IMR-90 (cell line): ENCODE measurements around the gene SLC16A14. TPM values are rescaled to one million over a fixed set of nuclear protein-coding genes. Genes with fewer than 3 reads are reported as not detected.
A peak's percentile ranks its signal among the peaks of the same experiment; 100 is the strongest.

Experiments
- ATAC-seq: fragments of 200-7000 bp; cut with Tn5 transposase; 2 replicates; pipeline ENCODE4 v1.9.1; 2020; ENCODE audit warnings: low read depth, mild to moderate bottlenecking, moderate library complexity
- BruUV-seq: library from RNA; stranded (reverse); fragments of 400-500 nt; replicated peaks from 2 replicates; lab custom pipeline; 2021; lab: Mats Ljungman, UMichigan
- CTCF ChIA-PET: fragments of 300-600 bp; formaldehyde crosslinking; extraction: SDS; loops from one replicate; lab custom pipeline; 2021; ENCODE audit warnings: antibody characterized with exemption; lab: Yijun Ruan, JAX
- POLR2A ChIA-PET: fragments of 300-600 bp; sonication (Branson Sonifier 250); formaldehyde crosslinking; loops from one replicate; lab custom pipeline; 2022; ENCODE audit warnings: antibody characterized with exemption; ENCODE audit not compliant: unreplicated experiment; lab: Charles Lee
- DNase-seq: peaks from one replicate; pipeline ENCODE4 v3.0.0; 2013
- H2AFZ ChIP-seq: replicated peaks from 2 replicates; pipeline ENCODE3; 2013; ENCODE audit warnings: low read length, mild to moderate bottlenecking; ENCODE audit not compliant: poor library complexity
- H2AK5ac ChIP-seq: 2 replicates; pipeline ENCODE4 v1.6.1; 2013; ENCODE audit warnings: low read depth, low read length, inconsistent platforms
- H2AK9ac ChIP-seq: replicated peaks from 2 replicates; pipeline ENCODE3; 2013; ENCODE audit warnings: mild to moderate bottlenecking, low read depth, low read length, moderate library complexity; ENCODE audit not compliant: poor library complexity
- H2BK120ac ChIP-seq: 2 replicates; pipeline ENCODE4 v1.6.1; 2013; ENCODE audit warnings: low read depth, low read length, inconsistent platforms
- H2BK15ac ChIP-seq: 3 replicates; pipeline ENCODE4 v1.6.1; 2013; ENCODE audit warnings: low read depth, low read length, inconsistent platforms
- H2BK20ac ChIP-seq: 2 replicates; pipeline ENCODE4 v1.6.1; 2013; ENCODE audit warnings: low read depth, mild to moderate bottlenecking, inconsistent platforms, low read length, moderate library complexity
- H2BK5ac ChIP-seq: 2 replicates; pipeline ENCODE4 v1.6.1; 2013; ENCODE audit warnings: mild to moderate bottlenecking, low read depth, low read length, inconsistent platforms; ENCODE audit not compliant: poor library complexity, severe bottlenecking
- H3K14ac ChIP-seq: replicated peaks from 2 replicates; pipeline ENCODE4 v1.6.1; 2013; ENCODE audit warnings: low read depth, low read length, inconsistent platforms
- H3K18ac ChIP-seq: 2 replicates; pipeline ENCODE4 v1.6.1; 2013; ENCODE audit warnings: low read depth, low read length, control low read depth
- H3K23ac ChIP-seq: 2 replicates; pipeline ENCODE4 v1.6.1; 2013; ENCODE audit warnings: low read depth, low read length, inconsistent platforms
- H3K27ac ChIP-seq: 2 replicates; pipeline ENCODE4 v1.5.1; 2013; ENCODE audit warnings: mild to moderate bottlenecking, control low read depth, low read length; ENCODE audit not compliant: insufficient read depth
- H3K27me3 ChIP-seq: 2 replicates; pipeline ENCODE4 v1.6.1; 2013; ENCODE audit warnings: low read length; ENCODE audit not compliant: control insufficient read depth, insufficient read depth
- H3K36me3 ChIP-seq: 2 replicates; pipeline ENCODE4 v1.6.1; 2013; ENCODE audit warnings: low read length, mixed read lengths; ENCODE audit not compliant: control insufficient read depth, insufficient read depth
- H3K4ac ChIP-seq: 2 replicates; pipeline ENCODE4 v1.6.1; 2013; ENCODE audit warnings: low read depth, low read length, inconsistent platforms
- H3K4me1 ChIP-seq: 2 replicates; pipeline ENCODE4 v1.6.1; 2013; ENCODE audit warnings: low read length, mixed read lengths; ENCODE audit not compliant: control insufficient read depth, insufficient read depth
- H3K4me2 ChIP-seq: 2 replicates; pipeline ENCODE4 v1.6.1; 2013; ENCODE audit warnings: low read depth, mild to moderate bottlenecking, control low read depth, low read length, moderate library complexity
- H3K4me3 ChIP-seq: 2 replicates; pipeline ENCODE4 v1.5.1; 2013; ENCODE audit warnings: low read depth, mild to moderate bottlenecking, control low read depth, low read length, moderate library complexity; ENCODE audit not compliant: insufficient read depth
- H3K56ac ChIP-seq: 2 replicates; pipeline ENCODE4 v1.6.1; 2013; ENCODE audit warnings: low read length, inconsistent platforms; ENCODE audit not compliant: insufficient read depth; ENCODE audit errors: extremely low read depth
- H3K79me1 ChIP-seq, 2 experiments: 2 replicates each; pipeline ENCODE4 v1.6.1; 2013; ENCODE audit warnings: low read length in 2 of 2, inconsistent platforms in 1 of 2, low read depth in 1 of 2
- H3K9ac ChIP-seq: 2 replicates; pipeline ENCODE4 v1.6.1; 2013; ENCODE audit warnings: low read depth, low read length, control low read depth
- H3K9me1 ChIP-seq: 2 replicates; pipeline ENCODE4 v1.6.1; 2013; ENCODE audit warnings: low read length, inconsistent platforms; ENCODE audit not compliant: insufficient read depth
- H3K9me3 ChIP-seq: 2 replicates; pipeline ENCODE4 v1.6.1; 2013; ENCODE audit warnings: low read length; ENCODE audit not compliant: control insufficient read depth, insufficient read depth
- H4K20me1 ChIP-seq: 2 replicates; pipeline ENCODE4 v1.6.1; 2013; ENCODE audit warnings: low read length, inconsistent platforms; ENCODE audit not compliant: insufficient read depth
- H4K5ac ChIP-seq: 2 replicates; pipeline ENCODE4 v1.6.1; 2013; ENCODE audit warnings: mild to moderate bottlenecking, low read depth, low read length, control low read depth
- H4K8ac ChIP-seq, 2 experiments: 2 replicates each; pipeline ENCODE4 v1.6.1; 2013; ENCODE audit warnings: low read depth in 2 of 2, low read length in 2 of 2, control low read depth in 1 of 2, inconsistent platforms in 1 of 2
- H4K91ac ChIP-seq: 2 replicates; pipeline ENCODE4 v1.6.1; 2013; ENCODE audit warnings: low read depth, low read length, inconsistent platforms; ENCODE audit not compliant: insufficient read depth
- BHLHE40 ChIP-seq: fragments of 150-350 bp; IDR thresholded peaks from 2 replicates; pipeline ENCODE4 v1.6.1; 2016; ENCODE audit warnings: mild to moderate bottlenecking, low read depth, low read length
- CEBPB ChIP-seq: IDR thresholded peaks from 2 replicates; pipeline ENCODE4 v1.6.1; 2012; ENCODE audit warnings: low read depth, low read length, improper control_type of control experiment
- CHD1 ChIP-seq: IDR thresholded peaks from 2 replicates; pipeline ENCODE4 v1.6.1; 2012; ENCODE audit warnings: low read depth, low read length, improper control_type of control experiment
- CTCF ChIP-seq: conservative IDR thresholded peaks from 2 replicates; pipeline ENCODE4 v1.5.1; 2012; ENCODE audit warnings: mild to moderate bottlenecking, low read depth, low read length, improper control_type of control experiment
- ELK1 ChIP-seq: fragments of 150-350 bp; IDR thresholded peaks from 2 replicates; pipeline ENCODE4 v1.6.1; 2016; ENCODE audit warnings: low read depth, mild to moderate bottlenecking, low read length, moderate library complexity, borderline replicate concordance
- FOS ChIP-seq: fragments of 150-350 bp; IDR thresholded peaks from 2 replicates; pipeline ENCODE4 v1.6.1; 2016; ENCODE audit warnings: low read depth, low read length
- MAFK ChIP-seq: IDR thresholded peaks from 2 replicates; pipeline ENCODE4 v1.6.1; 2012; ENCODE audit warnings: low read depth, low read length, improper control_type of control experiment
- MXI1 ChIP-seq: IDR thresholded peaks from 2 replicates; pipeline ENCODE4 v1.6.1; 2012; ENCODE audit warnings: low read depth, mild to moderate bottlenecking, low read length, moderate library complexity, borderline replicate concordance
- NFE2L2 ChIP-seq: fragments of 150-350 bp; IDR thresholded peaks from 2 replicates; pipeline ENCODE4 v1.6.1; 2016; ENCODE audit warnings: low read depth, mild to moderate bottlenecking, low read length
- POLR2A ChIP-seq: IDR thresholded peaks from 2 replicates; pipeline ENCODE4 v1.6.1; 2012; ENCODE audit warnings: mild to moderate bottlenecking, low read depth, low read length
- RCOR1 ChIP-seq: IDR thresholded peaks from 2 replicates; pipeline ENCODE4 v1.6.1; 2012; ENCODE audit warnings: mild to moderate bottlenecking, low read length, improper control_type of control experiment; ENCODE audit not compliant: insufficient replicate concordance
- RFX5 ChIP-seq: IDR thresholded peaks from 2 replicates; pipeline ENCODE4 v1.8.0; 2012; ENCODE audit warnings: low read depth, mild to moderate bottlenecking, low read length, moderate library complexity
- SMC3 ChIP-seq: fragments of 150-350 bp; IDR thresholded peaks from 2 replicates; pipeline ENCODE4 v1.6.1; 2016; ENCODE audit warnings: low read depth, mild to moderate bottlenecking, antibody characterized with exemption, low read length, moderate library complexity
- USF2 ChIP-seq: fragments of 150-350 bp; IDR thresholded peaks from 2 replicates; pipeline ENCODE4 v1.6.1; 2017; ENCODE audit warnings: mild to moderate bottlenecking, antibody characterized with exemption, low read length, low read depth
- WGBS, 2 experiments: methylation state at CpG; one replicate each; pipeline versions ENCODE4 v1.1.5 to v1.1.7; 2013; ENCODE audit warnings: missing lambda C conversion rate in 2 of 2; ENCODE audit not compliant: insufficient read length in 1 of 2; ENCODE audit errors: extremely low coverage in 2 of 2; 5-methylcytosine and 5-hydroxymethylcytosine counted together
- dilution Hi-C: fragments of 300-500 bp; cut with HindIII; formaldehyde crosslinking; loops from one replicate; pipeline ENCODE4 v1.14.3; 2018; ENCODE audit warnings: low sequenced_read_pairs; ENCODE audit not compliant: unreplicated experiment
- in situ Hi-C: fragments of 300-500 bp; cut with MboI; formaldehyde crosslinking; loops from 3 replicates; pipeline ENCODE4 v1.14.3; 2019; ENCODE audit warnings: low sequenced_read_pairs, inconsistent platforms, mixed read lengths
- intact Hi-C: fragments of 100-400 bp; cut with micrococcal nuclease; formaldehyde crosslinking; loops from 2 replicates; pipeline ENCODE4 v1.10.0; 2022
- polyA plus RNA-seq, 3 experiments: library from polyadenylated mRNA; depleted of rRNA; stranded (reverse); fragments of >200 nt; gene quantifications; 2 replicates each; pipeline ENCODE4 v1.2.3, GENCODE V29; 2012; ENCODE audit warnings: low replicate concordance in 1 of 3
- total RNA-seq: library from RNA; depleted of rRNA; stranded (reverse); fragments of >200 nt; gene quantifications from 2 replicates; pipeline ENCODE4 v1.2.3, GENCODE V29; 2012

The SLC16A14 gene
- total and polyA plus RNA-seq, 2 of the 4 experiments (the other 2 are of a cell fraction), result 0.79 to 0.90 TPM

- Histone ChIP-seq H2AK9ac (no peak overlapping the region), H2BK15ac (peak overlapping the region; percentile 93; the same call in 2 of the 3 replicates), H4K91ac (peak overlapping the region; percentile 60), H2AK5ac (no peak overlapping the region), H3K4me3 (no peak overlapping the region), H2BK5ac (peak overlapping the region; percentile 91), H2AFZ (no peak overlapping the region), H3K14ac (no peak overlapping the region), H3K79me1 (no peaks in the 10 kb centered on the region), H3K36me3 (no peaks in the 10 kb centered on the region), H3K27ac (no peak overlapping the region), H3K9ac (no peak overlapping the region), H3K18ac (peak overlapping the region; percentile 70; the same call in 1 of the 2 replicates), H3K9me3 (no peaks in the 10 kb centered on the region), H3K56ac (no peak overlapping the region), H3K4ac (peak overlapping the region; percentile 35; the same call in 1 of the 2 replicates), H3K23ac (no peak overlapping the region), H4K5ac (peak overlapping the region; percentile 74; the same call in 1 of the 2 replicates), H3K9me1 (no peaks in the 10 kb centered on the region), H2BK120ac (peak overlapping the region; percentile 62), H3K27me3 (no peaks in the 10 kb centered on the region), H2BK20ac (peak overlapping the region; percentile 78; the same call in 1 of the 2 replicates), H3K4me1 (no peaks in the 10 kb centered on the region), H4K8ac (peak overlapping the region in 1 of 2 experiments; percentile 81; a peak in 1 of 4 replicates), H4K20me1 (no peaks in the 10 kb centered on the region), H3K4me2 (no peak overlapping the region)
- no TSS peak for BruUV-seq
- ChIA-PET POLR2A (no interaction called here), CTCF (no interaction called here)
- dilution Hi-C loops, result no loop called here
- DNase-seq (peak; percentile 91), ATAC-seq (peak; percentile 78)
- in situ Hi-C loops, result loop anchor here (25.0 kb wide), 1 partner anchor 794 kb away; no protein-coding TSS in a partner anchor
- intact Hi-C loops, result no loop called here
- WGBS, 2 experiments, result no CpG with 5 or more reads among the region's 4 CpGs
- TF ChIP-seq RCOR1, result peak; percentile 42
- TF ChIP-seq CEBPB, result peak; percentile 98
- TF ChIP-seq FOS, result peak; percentile 57; the same call in 1 of the 2 replicates
- TF ChIP-seq BHLHE40, result no peak
- no peak for TF ChIP-seq MAFK
- TF ChIP-seq ELK1, result no peak
- TF ChIP-seq RFX5, result no peak
- TF ChIP-seq MXI1, result no peak
- no peak for TF ChIP-seq POLR2A
- TF ChIP-seq SMC3, result no peak
- TF ChIP-seq USF2, result peak; percentile 77
- no peak for TF ChIP-seq CHD1
- TF ChIP-seq NFE2L2, result no peak
- TF ChIP-seq CTCF, result no peak
Measured at GRCh38 chr2:230018153-230018552, 50.6 kb downstream of the SLC16A14 start.
